SK-N-SH (cell line): Measurements from ENCODE around the gene RAB1A. TPM values are rescaled to one million over a fixed set of nuclear protein-coding genes. Genes with fewer than 3 reads are reported as not detected.

Source experiments
- CTCF ChIA-PET: fragments of 300-600, 350-600 bp; formaldehyde crosslinking; extraction: SDS; loops from one replicate; lab custom pipeline; 2021; lab: Yijun Ruan, JAX
- POLR2A ChIA-PET: fragments of 350-600 bp; sonication (Branson Sonifier 250); formaldehyde crosslinking; extraction: SDS; loops from one replicate; lab custom pipeline; 2020; ENCODE audit warnings: antibody characterized with exemption, inconsistent platforms; lab: Yijun Ruan, JAX
- DNase-seq: peaks from one replicate; pipeline ENCODE4 v3.0.0; 2012
- H2AFZ ChIP-seq: fragments of 200-600 bp; sonication (generic); 2 replicates; pipeline ENCODE4 v1.8.1; 2016; ENCODE audit warnings: antibody characterized with exemption, mild to moderate bottlenecking, low read depth
- H3F3A ChIP-seq: fragments of 200-600 bp; sonication (generic); replicated peaks from 2 replicates; pipeline ENCODE3; 2016; ENCODE audit warnings: antibody characterized with exemption, mild to moderate bottlenecking; ENCODE audit not compliant: insufficient read depth
- H3K27ac ChIP-seq, 2 experiments: fragments of 200-500 bp in 1 of 2; fragments of 200-600 bp in 1 of 2; sonication (Bioruptor generic) in 1 of 2; sonication (generic), shearing (Covaris generic) in 1 of 2; 2 replicates each; pipeline versions ENCODE4 v1.5.1 to v1.6.1; 2014 to 2016; ENCODE audit warnings: low read depth in 2 of 2, inconsistent platforms in 1 of 2, low read length in 1 of 2, mild to moderate bottlenecking in 1 of 2, mixed read lengths in 1 of 2
- H3K27me3 ChIP-seq: fragments of 200-600 bp; sonication (generic), shearing (Covaris generic); 2 replicates; pipeline ENCODE4 v1.6.1; 2016; ENCODE audit warnings: mixed run types; ENCODE audit not compliant: insufficient read depth
- H3K36me3 ChIP-seq, 2 experiments: fragments of 200-500 bp in 1 of 2; fragments of 200-600 bp in 1 of 2; sonication (Bioruptor generic) in 1 of 2; sonication (generic) in 1 of 2; replicated peaks in 1 of 2; 2 replicates each; pipeline versions ENCODE3 to v1.5.1; 2014 to 2016; ENCODE audit warnings: low read length in 1 of 2, mild to moderate bottlenecking in 1 of 2; ENCODE audit not compliant: insufficient read depth in 2 of 2, control insufficient read depth in 1 of 2
- H3K4me1 ChIP-seq, 2 experiments: fragments of 200-500 bp in 1 of 2; fragments of 200-600 bp in 1 of 2; sonication (Bioruptor generic) in 1 of 2; sonication (generic), shearing (Covaris generic) in 1 of 2; 2 replicates each; pipeline versions ENCODE4 v1.5.1 to v1.6.1; 2014 to 2016; ENCODE audit warnings: low read depth in 1 of 2, low read length in 1 of 2, mixed run types in 1 of 2; ENCODE audit not compliant: insufficient read depth in 2 of 2, control insufficient read depth in 1 of 2
- H3K4me2 ChIP-seq: fragments of 200-600 bp; sonication (generic), shearing (Covaris generic); 2 replicates; pipeline ENCODE4 v1.6.1; 2017; ENCODE audit warnings: mixed run types
- H3K4me3 ChIP-seq, 2 experiments: fragments of 200-500 bp in 1 of 2; fragments of 200-600 bp in 1 of 2; sonication (Bioruptor generic) in 1 of 2; sonication (generic), shearing (Covaris generic) in 1 of 2; 2 replicates each; pipeline versions ENCODE4 v1.5.1 to v1.8.1; 2014 to 2016; ENCODE audit warnings: low read depth in 2 of 2, inconsistent platforms in 1 of 2, low read length in 1 of 2, mild to moderate bottlenecking in 1 of 2, mixed read lengths in 1 of 2, moderate library complexity in 1 of 2
- H3K79me2 ChIP-seq: fragments of 200-600 bp; sonication (generic); 2 replicates; pipeline ENCODE4 v1.8.1; 2017; ENCODE audit warnings: mild to moderate bottlenecking; ENCODE audit not compliant: insufficient read depth
- H3K9ac ChIP-seq: fragments of 200-600 bp; sonication (generic); 2 replicates; pipeline ENCODE4 v1.6.1; 2017; ENCODE audit warnings: mixed run types
- H3K9me2 ChIP-seq: fragments of 200-600 bp; sonication (generic); 2 replicates; pipeline ENCODE4 v1.6.1; 2017; ENCODE audit warnings: mixed run types
- H3K9me3 ChIP-seq: fragments of 200-600 bp; sonication (generic); 2 replicates; pipeline ENCODE4 v1.6.1; 2017; ENCODE audit warnings: mixed run types, mild to moderate bottlenecking, moderate library complexity
- H4K20me1 ChIP-seq: fragments of 200-600 bp; sonication (generic); 2 replicates; pipeline ENCODE4 v1.6.1; 2017; ENCODE audit warnings: mild to moderate bottlenecking, mixed run types; ENCODE audit not compliant: insufficient read depth
- CHD2 ChIP-seq: fragments of 150-350 bp; IDR thresholded peaks from 2 replicates; pipeline ENCODE4 v1.6.1; 2018; ENCODE audit warnings: low read length; ENCODE audit not compliant: partially characterized antibody
- CTCF ChIP-seq: fragments of 200-600 bp; sonication (generic); IDR thresholded peaks from 2 replicates; pipeline ENCODE4 v1.6.1; 2017; ENCODE audit warnings: antibody characterized with exemption, mild to moderate bottlenecking, moderate library complexity
- FOSL2 ChIP-seq: IDR thresholded peaks from 2 replicates; pipeline ENCODE4 v1.4.0; 2012; ENCODE audit warnings: low read depth, mild to moderate bottlenecking, moderate library complexity, borderline replicate concordance
- GABPA ChIP-seq: IDR thresholded peaks from 2 replicates; pipeline ENCODE4 v1.4.0; 2012; ENCODE audit warnings: low read depth, mild to moderate bottlenecking
- GATA2 ChIP-seq: sonication (generic); formaldehyde crosslinking; IDR thresholded peaks from 2 replicates; pipeline ENCODE4 v1.5.0; 2020; ENCODE audit warnings: mild to moderate bottlenecking, missing genetic modification reagents
- JUND ChIP-seq: IDR thresholded peaks from 2 replicates; pipeline ENCODE4 v1.4.0; 2012
- MEF2A ChIP-seq: IDR thresholded peaks from 2 replicates; pipeline ENCODE4 v1.4.0; 2012; ENCODE audit warnings: low read depth, borderline replicate concordance
- MXI1 ChIP-seq: IDR thresholded peaks from 2 replicates; pipeline ENCODE4 v1.6.1; 2012; ENCODE audit warnings: mild to moderate bottlenecking, low read depth, low read length, improper control_type of control experiment
- PBX3 ChIP-seq: IDR thresholded peaks from 2 replicates; pipeline ENCODE4; 2012
- RFX5 ChIP-seq: IDR thresholded peaks from 2 replicates; pipeline ENCODE4 v1.6.1; 2012; ENCODE audit warnings: mild to moderate bottlenecking, improper control_type of control experiment, low read length
- RXRA ChIP-seq: IDR thresholded peaks from 2 replicates; pipeline ENCODE4 v1.4.0; 2012; ENCODE audit warnings: low read depth, mild to moderate bottlenecking, borderline replicate concordance
- SIN3A ChIP-seq: IDR thresholded peaks from 2 replicates; pipeline ENCODE4 v1.6.1; 2012; ENCODE audit warnings: low read depth, mild to moderate bottlenecking, low read length, moderate library complexity, borderline replicate concordance
- TEAD4 ChIP-seq: IDR thresholded peaks from 2 replicates; pipeline ENCODE4 v1.4.0; 2012; ENCODE audit warnings: mild to moderate bottlenecking, borderline replicate concordance; ENCODE audit not compliant: insufficient read depth
- USF1 ChIP-seq: IDR thresholded peaks from 2 replicates; pipeline ENCODE4 v1.4.0; 2012; ENCODE audit warnings: low read depth, borderline replicate concordance
- YY1 ChIP-seq: IDR thresholded peaks from 2 replicates; pipeline ENCODE4 v1.4.0; 2012; ENCODE audit warnings: low read depth, mild to moderate bottlenecking
- WGBS: methylation state at CpG from one replicate; pipeline ENCODE4 v1.1.6; 2017; ENCODE audit warnings: low lambda C conversion rate; 5-methylcytosine and 5-hydroxymethylcytosine counted together
- polyA plus RNA-seq, 3 experiments: library from polyadenylated mRNA; depleted of rRNA; stranded (reverse); fragments of >200 nt; gene quantifications; 2 replicates each; pipeline ENCODE4 v1.2.3, GENCODE V29; 2012

RAB1A gene
- polyA plus RNA-seq, 1 of the 3 experiments (the other 2 are of a cell fraction): 113 TPM

GRCh38 chr2:65055422-65056214 is 74.3 kb downstream of the RAB1A start (continued):
- TF ChIP-seq MEF2A: no peak

- WGBS: 94% methylated on average over 3 of the region's 4 CpGs
- DNase-seq: no peak
- Histone ChIP-seq H4K20me1 (peaks cover 8% of the 10 kb centered on the region; the same call in 1 of the 2 replicates), H3F3A (no peaks in the 10 kb centered on the region), H3K36me3 (no peaks in the 10 kb centered on the region), H3K27me3 (no peaks in the 10 kb centered on the region), H2AFZ (no peak overlapping the region), H3K9me2 (no peaks in the 10 kb centered on the region), H3K79me2 (peaks cover 32% of the 10 kb centered on the region), H3K9me3 (no peaks in the 10 kb centered on the region), H3K4me2 (no peak overlapping the region; the same call in 1 of the 2 replicates), H3K9ac (no peak overlapping the region), H3K4me1 (peaks cover 0 to 3% of the 10 kb centered on the region in 2 experiments; a peak in 1 of 4 replicates), H3K4me3 (peak overlapping the region; percentile 74 to 82; a peak in 2 of 4 replicates), H3K27ac (no peak overlapping the region)
- no peak for TF ChIP-seq JUND
- TF ChIP-seq YY1: no peak
- TF ChIP-seq GABPA: no peak
- no peak for TF ChIP-seq RFX5
- no peak for TF ChIP-seq TEAD4
- TF ChIP-seq SIN3A: no peak
- no peak for TF ChIP-seq CTCF
- no peak for TF ChIP-seq PBX3
- TF ChIP-seq RXRA: no peak
- no peak for TF ChIP-seq MEF2A
- no peak for TF ChIP-seq MXI1
- no peak for TF ChIP-seq USF1
- no peak for TF ChIP-seq GATA2 (CRISPR knock-in tag)
- no peak for TF ChIP-seq CHD2
- no peak for TF ChIP-seq FOSL2
- ChIA-PET CTCF (interaction anchor here (0.8 to 5.1 kb wide), 9 partner anchors 13 to 408 kb away, joined by 3 to 17 read pairs (median 5); partner anchors contain the start of gene RAB1A), POLR2A (interaction anchor here (0.6 to 1.3 kb wide), 2 partner anchors 13 to 422 kb away, joined by 3 to 4 read pairs; no protein-coding TSS in a partner anchor)
Observed at GRCh38 chr2:65054749-65055421, 75.0 kb downstream of the RAB1A start.
